Right lobe of liver (tissue), 6 donors: ENCODE results near the gene SLC10A7. TPM values are rescaled to one million over a fixed set of nuclear protein-coding genes. Genes with fewer than 3 reads are reported as not detected.

Experiments
- ATAC-seq, 4 donors: fragments of 200-7000 bp; cut with Tn5 transposase; one replicate each; pipeline ENCODE4 v1.9.1; 2020; ENCODE audit warnings: mild to moderate bottlenecking in 4 of 4, moderate library complexity in 4 of 4
- DNase-seq, 3 donors: peaks; one replicate each; pipeline ENCODE4 v3.0.0-alpha.2; 2020
- H3K27ac ChIP-seq, 3 donors: fragments of 200-600 bp; one replicate each; pipeline ENCODE4 v1.8.0; 2022
- H3K27me3 ChIP-seq, 2 donors: fragments of 200-600 bp; one replicate each; pipeline ENCODE4 v1.8.0; 2022
- H3K36me3 ChIP-seq, 4 donors: fragments of 200-600 bp; sonication (generic) in 1 of 4; one replicate each; pipeline versions ENCODE4 v1.5.1 to v1.8.0; 2017 to 2022; ENCODE audit warnings: control low read depth in 1 of 4
- H3K4me1 ChIP-seq, 4 donors: fragments of 200-600 bp; sonication (generic) in 1 of 4; one replicate each; pipeline versions ENCODE4 v1.5.1 to v1.8.0; 2017 to 2022; ENCODE audit warnings: control low read depth in 1 of 4
- H3K4me3 ChIP-seq, 3 donors: fragments of 200-600 bp; one replicate each; pipeline ENCODE4 v1.8.0; 2022
- H3K9me3 ChIP-seq, 4 donors: fragments of 200-600 bp; sonication (generic) in 1 of 4; one replicate each; pipeline versions ENCODE4 v1.5.1 to v1.8.0; 2017 to 2022; ENCODE audit warnings: control low read depth in 1 of 4
- CTCF ChIP-seq, 4 donors: fragments of 200-600 bp in 3 of 4; fragments of 450-650 bp in 1 of 4; IDR thresholded peaks; one replicate each; pipeline versions ENCODE4 v1.5.1 to v1.8.0; 2016 to 2022; ENCODE audit warnings: antibody characterized with exemption in 4 of 4, mild to moderate bottlenecking in 2 of 4
- POLR2A ChIP-seq: fragments of 450-650 bp; IDR thresholded peaks from one replicate; pipeline ENCODE4 v1.6.1; 2017; ENCODE audit warnings: antibody characterized with exemption, mild to moderate bottlenecking
- WGBS: methylation state at CpG from one replicate; pipeline ENCODE4 v1.1.6; 2018; ENCODE audit warnings: low coverage, low lambda C conversion rate; ENCODE audit not compliant: insufficient coverage; ENCODE audit errors: missing lambda C conversion rate; 5-methylcytosine and 5-hydroxymethylcytosine counted together
- intact Hi-C, 2 donors: fragments of 100-400 bp; cut with DNase I; formaldehyde crosslinking; loops; one replicate each; pipeline versions ENCODE4 v1.11.2 to v1.14.1; 2022
- total RNA-seq, 6 experiments: library from RNA; depleted of rRNA in 2 of 6; stranded (reverse); fragments of >200 nt in 2 of 6; fragmentation: NEBNext Ultra II Directional in 3 of 6; extraction: Animal tissue kit (Norgen Biotek cat#: 25700) in 3 of 6; gene quantifications; one replicate each; pipeline versions ENCODE4 v1.1.0 to v1.2.4, GENCODE V29; 2016 to 2023
- donor health status: DM: no; HTN: yes; CAD: no.
- donor health status: DM: no; HTN: no; CAD: no.
- donor health status: DM: no; HTN: no; CAD: no.
- donor health status: DM: no; HTN: yes; CAD: no.
- donor health status: DM: no; HTN: yes; CAD: no.

Gene SLC10A7
- total RNA-seq, 6 experiments from 2014 or later: 6.3 to 13.5 (median 9.5) TPM

- H3K9me3 ChIP-seq: no peaks in the 10 kb centered on the region
- H3K36me3 ChIP-seq: peaks cover 0 to 2% (median 0%) of the 10 kb centered on the region in 4 donors
- TF ChIP-seq CTCF (IDR thresholded peaks at IDR 0.05) (no peak), POLR2A (no peak)
- no peak for DNase-seq
- no peak for ATAC-seq
- no peaks in the 10 kb centered on the region for H3K27me3 ChIP-seq
- 100% methylated on average over 1 of the region's 1 CpG for WGBS
- H3K4me1 ChIP-seq: no peaks in the 10 kb centered on the region
- H3K27ac ChIP-seq: no peak overlapping the region
- intact Hi-C loops: no loop called here
- no peak overlapping the region for H3K4me3 ChIP-seq
Measured at GRCh38 chr4:146291313-146291712, 230.4 kb downstream of the SLC10A7 start.

GRCh38 chr4:146288193-146288592, 233.5 kb downstream of the SLC10A7 start:
- DNase-seq (no peak), ATAC-seq (peak in 2 of 4 donors; percentile 36 to 53)
- no peak for TF ChIP-seq POLR2A
- no peak for TF ChIP-seq CTCF (IDR thresholded peaks at IDR 0.05)
- intact Hi-C loops: no loop called here
- H3K4me1 ChIP-seq: no peaks in the 10 kb centered on the region
- H3K9me3 ChIP-seq: no peaks in the 10 kb centered on the region
- WGBS: 85% methylated on average over 4 of the region's 4 CpGs
- no peak overlapping the region for H3K27ac ChIP-seq
- no peak overlapping the region for H3K4me3 ChIP-seq
- H3K27me3 ChIP-seq: no peaks in the 10 kb centered on the region
- H3K36me3 ChIP-seq: peaks cover 0 to 2% (median 0%) of the 10 kb centered on the region in 4 donors

GRCh38 chr4:146285037-146285436, 236.7 kb downstream of the SLC10A7 start:
- Histone ChIP-seq H3K9me3 (no peaks in the 10 kb centered on the region), H3K4me3 (no peak overlapping the region), H3K36me3 (peaks cover 0 to 2% (median 0%) of the 10 kb centered on the region in 4 donors), H3K4me1 (no peaks in the 10 kb centered on the region), H3K27ac (no peak overlapping the region), H3K27me3 (no peaks in the 10 kb centered on the region)
- TF ChIP-seq POLR2A (no peak), CTCF (IDR thresholded peaks at IDR 0.05) (no peak)
- intact Hi-C loops: no loop called here
- DNase-seq (no peak), ATAC-seq (no peak)

DNA sequence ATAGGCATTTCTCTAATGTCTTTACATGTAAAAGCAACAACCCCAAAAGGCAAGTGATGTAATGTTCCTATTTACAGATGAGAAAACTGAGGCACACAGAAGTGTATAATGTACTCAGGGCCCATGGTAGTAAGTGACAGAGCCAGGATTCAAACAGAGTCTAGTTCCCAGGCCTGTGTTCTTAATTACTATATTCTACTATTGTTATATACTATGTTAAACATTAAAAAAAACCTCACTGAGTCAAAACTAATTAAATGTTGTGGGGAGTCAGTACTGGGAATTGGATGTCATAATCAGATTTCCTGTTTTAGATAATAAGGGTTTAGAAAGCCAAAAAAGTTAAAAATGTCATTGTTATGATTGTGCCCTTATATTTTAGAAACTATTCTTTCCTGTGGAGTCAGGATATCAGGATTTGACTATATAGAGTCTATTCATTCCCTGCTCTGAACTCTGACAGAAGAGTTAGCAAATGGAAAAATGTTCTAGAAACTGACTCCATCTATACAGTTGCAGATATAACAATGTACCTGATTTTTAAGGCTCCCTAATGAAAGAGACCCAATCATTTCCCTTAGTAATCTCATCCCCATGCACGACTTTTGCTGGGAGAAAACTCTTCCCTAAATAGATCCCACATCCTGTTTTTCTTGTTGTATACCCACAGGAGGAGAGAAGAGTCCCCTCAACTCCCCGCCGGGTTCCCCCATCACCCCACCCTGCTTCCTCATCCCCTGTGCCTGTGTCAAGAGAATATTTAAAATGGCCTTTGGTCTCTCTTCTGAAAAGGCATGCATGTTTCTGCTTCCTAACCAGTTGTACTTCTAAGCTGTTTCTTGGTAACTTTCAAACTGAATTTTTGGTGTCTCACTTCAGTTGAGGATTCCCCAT, 237.7 kb downstream of the SLC10A7 start:
- no peak overlapping the region for H3K4me3 ChIP-seq
- H3K9me3 ChIP-seq: no peaks in the 10 kb centered on the region
- H3K4me1 ChIP-seq: no peaks in the 10 kb centered on the region
- H3K36me3 ChIP-seq: peaks cover 0 to 2% (median 0%) of the 10 kb centered on the region in 4 donors
- DNase-seq: no peak
- WGBS: 39% methylated on average over 3 of the region's 3 CpGs
- ATAC-seq: no peak
- no peaks in the 10 kb centered on the region for H3K27me3 ChIP-seq
- intact Hi-C loops: no loop called here
- H3K27ac ChIP-seq: no peak overlapping the region
- no peak for TF ChIP-seq CTCF (IDR thresholded peaks at IDR 0.05)
- TF ChIP-seq POLR2A: no peak
